ENCODE data around the gene FARSB. TPM values are rescaled to one million over a fixed set of nuclear protein-coding genes. Genes with fewer than 3 reads are reported as not detected.

FARSB gene
- total and polyA plus RNA-seq, 2 experiments from 2014 or later: 12.9 to 15.0 TPM

DNA sequence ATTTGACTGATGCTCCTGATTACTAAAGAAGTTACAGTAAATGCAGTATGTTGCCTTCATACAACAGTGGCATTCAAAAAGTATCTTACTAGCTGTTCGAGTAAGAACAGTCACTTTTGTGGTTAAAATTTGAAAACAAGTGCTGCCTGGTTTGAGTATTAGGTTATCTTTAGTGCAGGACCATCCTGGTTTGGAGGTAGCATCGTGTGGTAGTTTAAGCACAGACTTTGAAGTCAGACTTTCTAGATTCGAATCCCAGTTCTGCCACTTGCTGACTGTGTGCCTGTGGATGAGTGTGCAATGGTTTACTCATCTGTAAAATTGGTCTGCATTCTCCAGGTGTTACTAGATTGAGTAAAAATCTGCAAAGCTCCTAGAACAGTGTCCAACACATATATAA lies 134.8 kb downstream of the FARSB start:
- H3K4me3 ChIP-seq: no peak overlapping the region
- WGBS (ENCODE audit: low lambda C conversion rate, missing lambda C conversion rate): 90% methylated on average over 3 of the region's 3 CpGs
- H3K9me3 ChIP-seq (ENCODE audit: low read depth): no peaks in the 10 kb centered on the region
- H3K4me1 ChIP-seq (ENCODE audit: insufficient read depth): peaks cover 8% of the 10 kb centered on the region
- no peak overlapping the region for H3K27ac ChIP-seq
- no peaks in the 10 kb centered on the region for H4K20me1 ChIP-seq (ENCODE audit: insufficient read depth, poor library complexity, severe bottlenecking)
- no peak for DNase-seq (ENCODE audit: low spot score)
- H3K27me3 ChIP-seq: no peaks in the 10 kb centered on the region
- no peaks in the 10 kb centered on the region for H3K79me2 ChIP-seq
- TF ChIP-seq EZH2 (IDR thresholded peaks at IDR 0.05; ENCODE audit: borderline replicate concordance) (no peak), EZH2phosphoT487 (IDR thresholded peaks at IDR 0.05; ENCODE audit: low read depth, severe bottlenecking, unreplicated experiment) (no peak)
- TF ChIP-seq, protein P1, sequence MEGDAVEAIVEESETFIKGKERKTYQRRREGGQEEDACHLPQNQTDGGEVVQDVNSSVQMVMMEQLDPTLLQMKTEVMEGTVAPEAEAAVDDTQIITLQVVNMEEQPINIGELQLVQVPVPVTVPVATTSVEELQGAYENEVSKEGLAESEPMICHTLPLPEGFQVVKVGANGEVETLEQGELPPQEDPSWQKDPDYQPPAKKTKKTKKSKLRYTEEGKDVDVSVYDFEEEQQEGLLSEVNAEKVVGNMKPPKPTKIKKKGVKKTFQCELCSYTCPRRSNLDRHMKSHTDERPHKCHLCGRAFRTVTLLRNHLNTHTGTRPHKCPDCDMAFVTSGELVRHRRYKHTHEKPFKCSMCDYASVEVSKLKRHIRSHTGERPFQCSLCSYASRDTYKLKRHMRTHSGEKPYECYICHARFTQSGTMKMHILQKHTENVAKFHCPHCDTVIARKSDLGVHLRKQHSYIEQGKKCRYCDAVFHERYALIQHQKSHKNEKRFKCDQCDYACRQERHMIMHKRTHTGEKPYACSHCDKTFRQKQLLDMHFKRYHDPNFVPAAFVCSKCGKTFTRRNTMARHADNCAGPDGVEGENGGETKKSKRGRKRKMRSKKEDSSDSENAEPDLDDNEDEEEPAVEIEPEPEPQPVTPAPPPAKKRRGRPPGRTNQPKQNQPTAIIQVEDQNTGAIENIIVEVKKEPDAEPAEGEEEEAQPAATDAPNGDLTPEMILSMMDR (IDR thresholded peaks at IDR 0.05; ENCODE audit: poor library complexity): no peak
- no peak overlapping the region for H2AFZ ChIP-seq
- no peak overlapping the region for H3K4me2 ChIP-seq
- H3K36me3 ChIP-seq (replicated peaks; ENCODE audit: insufficient read depth, low read depth): no peaks in the 10 kb centered on the region
- H3K9me2 ChIP-seq (replicated peaks; ENCODE audit: insufficient read depth): no peaks in the 10 kb centered on the region

Other genes with a start within 250 kb of the FARSB start
- gene SGPP2, start 231.5 kb downstream of the FARSB start, total RNA-seq: 1.8 and 2.4 TPM in 2 replicates
- gene SGPP2, start 231.5 kb downstream of the FARSB start, polyA plus RNA-seq: 0.71 and 1.4 TPM in 2 replicates
- not detected in 2 replicates for gene MOGAT1, start 15.6 kb upstream of the FARSB start, total RNA-seq
- gene MOGAT1, start 15.6 kb upstream of the FARSB start, polyA plus RNA-seq: 0.15 TPM in 1 of 2 replicates, not detected in the other
- gene ACSL3, start 204.9 kb upstream of the FARSB start, total RNA-seq: 123 and 133 TPM in 2 replicates
- 78.1 and 82.1 TPM in 2 replicates for gene ACSL3, start 204.9 kb upstream of the FARSB start, polyA plus RNA-seq